Spleen (tissue), 7 donors: ENCODE measurements around the gene ADCY10.

Source experiments
- POLR2A ChIP-seq, 3 donors: fragments of 450-650 bp; IDR thresholded peaks; one replicate each; pipeline ENCODE4 v1.5.1; 2017; ENCODE audit warnings: antibody characterized with exemption in 3 of 3, mild to moderate bottlenecking in 1 of 3
- TF ChIP-seq, protein P1 (sequence below), 11 experiments: fragments of 200-600 bp in 7 of 11; fragments of 450-650 bp in 4 of 11; sonication (generic) in 4 of 11; IDR thresholded peaks in 8 of 11; conservative IDR thresholded peaks in 3 of 11; 1 replicate in 7 of 11; 2 replicates in 4 of 11; pipeline versions ENCODE4 v1.4.0 to v1.8.0; 2016 to 2021; ENCODE audit warnings: antibody characterized with exemption in 11 of 11, inconsistent platforms in 4 of 11, mild to moderate bottlenecking in 1 of 11
- donor health status: DM: no; HTN: no; CAD: no; lungs with moderate emphysema.
- donor health status: DM: no; HTN: no; CAD: no.
- donor health status: DM: no; HTN: no; CAD: no.

DNA sequence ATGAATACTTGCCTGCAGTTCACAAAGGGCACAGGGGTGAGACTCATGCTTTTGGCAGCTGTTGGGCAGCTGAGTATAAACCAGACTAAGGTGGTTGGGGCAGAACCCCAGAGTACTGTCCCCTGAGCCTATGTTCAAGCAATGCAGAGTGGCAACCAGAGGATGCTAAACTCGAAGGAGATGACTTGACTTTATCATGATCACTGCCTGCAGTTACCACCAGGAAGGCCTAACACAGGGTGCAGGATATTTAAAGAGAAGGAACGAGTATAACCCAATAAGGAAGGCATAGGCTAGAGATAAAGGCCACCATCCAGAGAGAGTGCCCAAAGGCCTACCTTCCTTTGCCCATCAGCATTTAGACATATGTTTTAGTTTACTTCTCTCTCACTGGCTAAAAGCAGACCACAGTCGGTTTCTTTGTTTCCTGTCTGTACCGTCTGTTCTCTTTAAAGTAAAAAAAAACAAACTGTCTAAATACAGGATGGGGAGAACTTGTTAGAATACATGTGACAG is 108.8 kb downstream of the ADCY10 start:
- TF ChIP-seq, protein P1, sequence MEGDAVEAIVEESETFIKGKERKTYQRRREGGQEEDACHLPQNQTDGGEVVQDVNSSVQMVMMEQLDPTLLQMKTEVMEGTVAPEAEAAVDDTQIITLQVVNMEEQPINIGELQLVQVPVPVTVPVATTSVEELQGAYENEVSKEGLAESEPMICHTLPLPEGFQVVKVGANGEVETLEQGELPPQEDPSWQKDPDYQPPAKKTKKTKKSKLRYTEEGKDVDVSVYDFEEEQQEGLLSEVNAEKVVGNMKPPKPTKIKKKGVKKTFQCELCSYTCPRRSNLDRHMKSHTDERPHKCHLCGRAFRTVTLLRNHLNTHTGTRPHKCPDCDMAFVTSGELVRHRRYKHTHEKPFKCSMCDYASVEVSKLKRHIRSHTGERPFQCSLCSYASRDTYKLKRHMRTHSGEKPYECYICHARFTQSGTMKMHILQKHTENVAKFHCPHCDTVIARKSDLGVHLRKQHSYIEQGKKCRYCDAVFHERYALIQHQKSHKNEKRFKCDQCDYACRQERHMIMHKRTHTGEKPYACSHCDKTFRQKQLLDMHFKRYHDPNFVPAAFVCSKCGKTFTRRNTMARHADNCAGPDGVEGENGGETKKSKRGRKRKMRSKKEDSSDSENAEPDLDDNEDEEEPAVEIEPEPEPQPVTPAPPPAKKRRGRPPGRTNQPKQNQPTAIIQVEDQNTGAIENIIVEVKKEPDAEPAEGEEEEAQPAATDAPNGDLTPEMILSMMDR (IDR thresholded peaks at IDR 0.05 in 8 of 11, conservative IDR thresholded peaks at IDR 0.05 in 3 of 11) = no peak
- TF ChIP-seq POLR2A (IDR thresholded peaks at IDR 0.05) = no peak
